ENCODE results near the gene EMILIN2.

Gene EMILIN2

GRCh38 chr18:2926528-2926927 is 79.7 kb downstream of the EMILIN2 start:
- intact Hi-C loops (cut with DNase I; ENCODE audit: low total_unique reads) = loop anchor here (5.0 kb wide), 1 partner anchor 306 kb away; no protein-coding TSS in a partner anchor
- Histone ChIP-seq H3K36me3 (peaks cover 89 to 98% (median 90%) of the 10 kb centered on the region in 3 donors), H3K9me3 (no peaks in the 10 kb centered on the region), H3K27ac (no peak overlapping the region), H3K4me3 (no peak overlapping the region), H3K27me3 (no peaks in the 10 kb centered on the region), H3K4me1 (no peaks in the 10 kb centered on the region)
- no peak for TF ChIP-seq CTCF (IDR thresholded peaks at IDR 0.05)
- no peak for DNase-seq

GRCh38 chr18:2927745-2928144 is 80.9 kb downstream of the EMILIN2 start:
- Histone ChIP-seq H3K4me1 (peaks cover 0 to 5% (median 2%) of the 10 kb centered on the region in 4 donors), H3K27me3 (no peaks in the 10 kb centered on the region), H3K4me3 (no peak overlapping the region), H3K27ac (no peak overlapping the region), H3K9me3 (no peaks in the 10 kb centered on the region), H3K36me3 (peaks cover 78 to 85% (median 82%) of the 10 kb centered on the region in 3 donors)
- no peak for TF ChIP-seq CTCF (IDR thresholded peaks at IDR 0.05)
- no peak for DNase-seq
- intact Hi-C loops (cut with DNase I; ENCODE audit: low total_unique reads) = loop anchor here (5.0 kb wide), 1 partner anchor 305 kb away; no protein-coding TSS in a partner anchor

- intact Hi-C loops (cut with DNase I; ENCODE audit: low total_unique reads) = loop anchor here (1.0 to 10.0 kb wide), 3 partner anchors 62 to 200 kb away; no protein-coding TSS in a partner anchor
Observed at GRCh38 chr18:2932247-2933181, 85.7 kb downstream of the EMILIN2 start.

GRCh38 chr18:2933995-2934394 is 87.2 kb downstream of the EMILIN2 start:
- Histone ChIP-seq H3K27me3 (no peaks in the 10 kb centered on the region), H3K36me3 (peaks cover 54 to 57% (median 57%) of the 10 kb centered on the region in 3 donors), H3K27ac (no peak overlapping the region), H3K4me1 (peaks cover 0 to 26% (median 6%) of the 10 kb centered on the region in 4 donors), H3K9me3 (no peaks in the 10 kb centered on the region), H3K4me3 (no peak overlapping the region)
- no peak for DNase-seq
- TF ChIP-seq CTCF (IDR thresholded peaks at IDR 0.05) = no peak
- intact Hi-C loops (cut with DNase I; ENCODE audit: low total_unique reads) = loop anchor here (5.0 to 10.0 kb wide), 2 partner anchors 61 to 198 kb away; no protein-coding TSS in a partner anchor

More at GRCh38 chr18:2932247-2933181, 85.7 kb downstream of the EMILIN2 start:
- TF ChIP-seq CTCF (IDR thresholded peaks at IDR 0.05) = peak; percentile 76 to 87
- no peaks in the 10 kb centered on the region for H3K27me3 ChIP-seq
- H3K4me1 ChIP-seq = peaks cover 0 to 26% (median 6%) of the 10 kb centered on the region in 4 donors
- H3K27ac ChIP-seq = peak overlapping the region; percentile 23 to 52
- DNase-seq = no peak
- H3K36me3 ChIP-seq = peaks cover 54 to 58% (median 57%) of the 10 kb centered on the region in 3 donors
- H3K9me3 ChIP-seq = no peaks in the 10 kb centered on the region
- H3K4me3 ChIP-seq = no peak overlapping the region

GRCh38 chr18:2935438-2936192 is 88.8 kb downstream of the EMILIN2 start:
- peak overlapping the region in 1 of 2 donors; percentile 38 for H3K27ac ChIP-seq
- H3K27me3 ChIP-seq = no peaks in the 10 kb centered on the region
- H3K36me3 ChIP-seq = peaks cover 49 to 53% (median 52%) of the 10 kb centered on the region in 3 donors
- no peak for TF ChIP-seq CTCF (IDR thresholded peaks at IDR 0.05)
- no peak for DNase-seq
- H3K9me3 ChIP-seq = no peaks in the 10 kb centered on the region
- intact Hi-C loops (cut with DNase I; ENCODE audit: low total_unique reads) = loop anchor here (10.0 kb wide), 1 partner anchor 59 kb away; no protein-coding TSS in a partner anchor
- no peak overlapping the region for H3K4me3 ChIP-seq
- peaks cover 0 to 26% (median 6%) of the 10 kb centered on the region in 4 donors for H3K4me1 ChIP-seq
